Endothelial cell of umbilical vein (primary cell): Measurements from ENCODE around the gene HNRNPLL. TPM values are rescaled to one million over a fixed set of nuclear protein-coding genes. Genes with fewer than 3 reads are reported as not detected.

Source experiments
- BruUV-seq: library from RNA; stranded (reverse); fragments of 400-500 nt; replicated peaks from 2 replicates; lab custom pipeline; 2021; lab: Mats Ljungman, UMichigan
- CTCF ChIA-PET: fragments of 300-600, 350-600 bp; sonication (Branson Sonifier 250); formaldehyde crosslinking; loops from one replicate; lab custom pipeline; 2021; ENCODE audit warnings: antibody characterized with exemption, inconsistent platforms; lab: Charles Lee
- POLR2A ChIA-PET: fragments of 300-600, 350-600 bp; sonication (Branson Sonifier 250); formaldehyde crosslinking; loops from one replicate; lab custom pipeline; 2021; ENCODE audit warnings: antibody characterized with exemption, inconsistent platforms; lab: Charles Lee
- DNase-seq: peaks from one replicate; pipeline ENCODE4 v3.0.0-alpha.2; 2011; ENCODE audit warnings: low read depth, low spot score
- FAIRE-seq: peaks from 2 replicates; lab custom pipeline; 2011; peaks lifted over from hg19 to GRCh38; lab: Jason Lieb, UNC
- H2AFZ ChIP-seq: 2 replicates; pipeline ENCODE4 v1.6.0; 2012; ENCODE audit warnings: low read depth, low read length, control low read depth, inconsistent platforms
- H3K27ac ChIP-seq: 2 replicates; pipeline ENCODE4 v1.5.1; 2011; ENCODE audit warnings: low read depth, mild to moderate bottlenecking, control low read depth, low read length, moderate library complexity; ENCODE audit not compliant: insufficient read depth
- H3K27me3 ChIP-seq, 2 experiments: 2 replicates each; pipeline versions ENCODE4 v1.6.0 to v1.6.1; 2011; ENCODE audit warnings: low read length in 2 of 2, mixed read lengths in 1 of 2; ENCODE audit not compliant: control insufficient read depth in 2 of 2, insufficient read depth in 2 of 2
- H3K36me3 ChIP-seq, 2 experiments: 2 replicates in 1 of 2; 3 replicates in 1 of 2; pipeline ENCODE4 v1.5.1; 2011; ENCODE audit warnings: low read length in 2 of 2, mild to moderate bottlenecking in 1 of 2, moderate library complexity in 1 of 2; ENCODE audit not compliant: control insufficient read depth in 2 of 2, insufficient read depth in 2 of 2; ENCODE audit errors: extremely low read depth in 1 of 2
- H3K4me1 ChIP-seq: 3 replicates; pipeline ENCODE4 v1.5.1; 2011; ENCODE audit warnings: mild to moderate bottlenecking, low read length; ENCODE audit not compliant: control insufficient read depth, insufficient read depth; ENCODE audit errors: extremely low read depth
- H3K4me2 ChIP-seq: 2 replicates; pipeline ENCODE4 v1.6.1; 2011; ENCODE audit warnings: low read length, control low read depth, mixed read lengths; ENCODE audit not compliant: insufficient read depth
- H3K4me3 ChIP-seq, 3 experiments: fragments of 200-600 bp in 1 of 3; sonication (generic), shearing (Covaris generic) in 1 of 3; replicated peaks in 1 of 3; 2 replicates each; pipeline ENCODE4 v1.5.1; 2011 to 2016; ENCODE audit warnings: control low read depth in 3 of 3, low read length in 3 of 3, mild to moderate bottlenecking in 2 of 3, inconsistent platforms in 1 of 3, low read depth in 1 of 3, moderate library complexity in 1 of 3; ENCODE audit not compliant: insufficient read depth in 1 of 3
- H3K79me2 ChIP-seq: 2 replicates; pipeline ENCODE4 v1.6.0; 2012; ENCODE audit warnings: low read length, inconsistent platforms; ENCODE audit not compliant: control insufficient read depth, insufficient read depth
- H3K9ac ChIP-seq: replicated peaks from 2 replicates; pipeline ENCODE3; 2011; ENCODE audit warnings: low read length, control low read depth; ENCODE audit not compliant: insufficient read depth; ENCODE audit errors: extremely low read depth
- H3K9me1 ChIP-seq: replicated peaks from 3 replicates; pipeline ENCODE4 v1.6.0; 2011; ENCODE audit warnings: mild to moderate bottlenecking, low read length; ENCODE audit not compliant: control insufficient read depth, insufficient read depth; ENCODE audit errors: extremely low read depth
- H3K9me3 ChIP-seq: replicated peaks from 2 replicates; pipeline ENCODE4 v1.5.1; 2012; ENCODE audit warnings: low read length, inconsistent platforms; ENCODE audit not compliant: control insufficient read depth, insufficient read depth
- H4K20me1 ChIP-seq: replicated peaks from 2 replicates; pipeline ENCODE3; 2011; ENCODE audit warnings: mild to moderate bottlenecking, low read length; ENCODE audit not compliant: control insufficient read depth, insufficient read depth; ENCODE audit errors: extremely low read depth
- CTCF ChIP-seq, 2 donors: IDR thresholded peaks; 1 replicate in 1 of 2; 2 replicates in 1 of 2; pipeline ENCODE4 v1.5.1; 2011; ENCODE audit warnings: low read length in 2 of 2, mild to moderate bottlenecking in 2 of 2, moderate library complexity in 2 of 2, control low read depth in 1 of 2, inconsistent platforms in 1 of 2, low read depth in 1 of 2; ENCODE audit not compliant: insufficient read depth in 1 of 2; ENCODE audit errors: extremely low read depth in 1 of 2
- EZH2 ChIP-seq: IDR thresholded peaks from 2 replicates; pipeline ENCODE4 v1.6.1; 2012; ENCODE audit warnings: borderline replicate concordance, low read depth, mild to moderate bottlenecking, moderate library complexity, low read length, inconsistent platforms; ENCODE audit not compliant: severe bottlenecking
- FOS ChIP-seq: IDR thresholded peaks from 2 replicates; pipeline ENCODE4 v1.6.1; 2011; ENCODE audit warnings: mild to moderate bottlenecking, low read length, moderate library complexity, borderline replicate concordance; ENCODE audit not compliant: insufficient read depth
- GATA2 ChIP-seq: IDR thresholded peaks from 2 replicates; pipeline ENCODE4 v1.7.0; 2011; ENCODE audit warnings: low read depth, mild to moderate bottlenecking, moderate library complexity, mixed read lengths, low read length; ENCODE audit not compliant: insufficient read length, insufficient read depth
- JUN ChIP-seq: IDR thresholded peaks from 2 replicates; pipeline ENCODE4 v1.6.1; 2011; ENCODE audit warnings: borderline replicate concordance, low read depth; ENCODE audit not compliant: insufficient read length, insufficient read depth
- MAX ChIP-seq: IDR thresholded peaks from 2 replicates; pipeline ENCODE4 v1.6.1; 2011; ENCODE audit not compliant: insufficient read depth, insufficient read length
- MYC ChIP-seq: IDR thresholded peaks from one replicate; pipeline ENCODE4 v1.6.1; 2011; ENCODE audit warnings: mild to moderate bottlenecking, low read depth, low read length
- POLR2A ChIP-seq: IDR thresholded peaks from 2 replicates; pipeline ENCODE4 v1.6.1; 2012; ENCODE audit warnings: low read depth, mild to moderate bottlenecking, control low read depth, low read length
- POLR2AphosphoS5 ChIP-seq: IDR thresholded peaks from 2 replicates; pipeline ENCODE4 v1.6.1; 2012; ENCODE audit warnings: low read depth, mild to moderate bottlenecking, control low read depth, low read length, moderate library complexity; ENCODE audit not compliant: insufficient read depth
- dilution Hi-C: fragments of 300-500 bp; cut with MboI; formaldehyde crosslinking; loops from one replicate; pipeline ENCODE4 v1.15.0; 2019; ENCODE audit warnings: low sequenced_read_pairs; ENCODE audit not compliant: extremely low pct_ligation_motif_present
- intact Hi-C: fragments of 100-400 bp; cut with micrococcal nuclease; formaldehyde crosslinking; loops from one replicate; pipeline ENCODE4 v1.10.0; 2022
- polyA plus RNA-seq, 4 experiments: library from polyadenylated mRNA; depleted of rRNA in 3 of 4; stranded (reverse) in 3 of 4; unstranded in 1 of 4; fragments of >200 nt; gene quantifications; 2 replicates each; pipeline versions ENCODE4 v1.2.1 to v1.2.3, GENCODE V29; 2011 to 2012; ENCODE audit warnings: missing spikeins in 1 of 4
- total RNA-seq: library from RNA; stranded (reverse); gene quantifications from 2 replicates; pipeline ENCODE4 v1.2.3, GENCODE V29; 2021

The HNRNPLL gene
- total and polyA plus RNA-seq, 2 donors (not counting 3 experiments of a cell fraction or from before 2014, with no cell fraction given) = 19.8 to 56.2 TPM

- H3K4me3 ChIP-seq = no peak overlapping the region
- CTCF ChIA-PET = interaction anchor here (1.2 to 6.8 kb wide), 7 partner anchors 9 to 250 kb away, joined by 4 to 45 read pairs (median 6); no protein-coding TSS in a partner anchor
- H2AFZ ChIP-seq = no peak overlapping the region
- H3K9me1 ChIP-seq = no peaks in the 10 kb centered on the region
- H3K9ac ChIP-seq = no peak overlapping the region
- no peaks in the 10 kb centered on the region for H3K4me1 ChIP-seq
- no peak overlapping the region for H3K4me2 ChIP-seq
- no peaks in the 10 kb centered on the region for H3K79me2 ChIP-seq
- H3K36me3 ChIP-seq = peaks cover 2 to 29% of the 10 kb centered on the region in 2 experiments
- H4K20me1 ChIP-seq = no peaks in the 10 kb centered on the region
- POLR2A ChIA-PET = interaction anchor here (1.5 kb wide), 1 partner anchor 186 kb away, joined by 7 read pairs; the partner anchor contains the start of gene SRSF7
- BruUV-seq = no TSS peak
- no peaks in the 10 kb centered on the region for H3K9me3 ChIP-seq
- H3K27ac ChIP-seq = no peak overlapping the region
- FAIRE-seq = no peak
- H3K27me3 ChIP-seq = no peaks in the 10 kb centered on the region
- intact Hi-C loops = no loop called here
- no peak for DNase-seq
- dilution Hi-C loops = loop anchor here (10.0 kb wide), 1 partner anchor 169 kb away; no protein-coding TSS in a partner anchor
- no peak for TF ChIP-seq GATA2
- TF ChIP-seq EZH2 = no peak
- TF ChIP-seq POLR2A = no peak
- TF ChIP-seq MYC = no peak
- TF ChIP-seq FOS = no peak
- no peak for TF ChIP-seq CTCF (IDR thresholded peaks at IDR 0.05; ENCODE audit: extremely low read depth in 1 of 2, insufficient read depth in 1 of 2, low read depth in 1 of 2, low read length in 2 of 2)
- no peak for TF ChIP-seq MAX
- TF ChIP-seq POLR2AphosphoS5 = no peak
- no peak for TF ChIP-seq JUN
Measured at GRCh38 chr2:38565333-38565732, 37.4 kb downstream of the HNRNPLL start.
